Brain microvascular endothelial cell (primary cell): ENCODE measurements around the gene CEBPA.
A peak's percentile ranks its signal among the peaks of the same experiment; 100 is the strongest.

ENCODE experiments used
- DNase-seq: peaks from one replicate; pipeline ENCODE4 v3.0.0-alpha.2; 2020
- H3K27ac ChIP-seq: fragments of 250-450 bp; sonication (Bioruptor Pico); 2 replicates; pipeline ENCODE4 v1.5.1; 2020; ENCODE audit warnings: mild to moderate bottlenecking, moderate library complexity
- H3K27me3 ChIP-seq: fragments of 250-450 bp; sonication (Bioruptor Pico); replicated peaks from 2 replicates; pipeline ENCODE4 v1.5.1; 2020; ENCODE audit warnings: mild to moderate bottlenecking
- H3K36me3 ChIP-seq: fragments of 250-450 bp; sonication (Bioruptor Pico); replicated peaks from 2 replicates; pipeline ENCODE4 v1.5.1; 2020; ENCODE audit warnings: mild to moderate bottlenecking
- H3K4me3 ChIP-seq: 2 replicates; pipeline ENCODE4 v1.5.1; 2011; ENCODE audit warnings: low read depth, mild to moderate bottlenecking, control low read depth, low read length, moderate library complexity
- in situ Hi-C: cut with HindIII; loops from 2 replicates; pipeline ENCODE4 v1.10.0; 2017; ENCODE audit warnings: low sequenced_read_pairs, low pct_ligation_motif_present
- TF ChIP-seq, protein P1 (sequence below): IDR thresholded peaks from 2 replicates; pipeline ENCODE4 v1.5.1; 2011; ENCODE audit warnings: low read depth, mild to moderate bottlenecking, moderate library complexity, low read length, control low read depth, inconsistent platforms; ENCODE audit errors: missing control alignments

CEBPA gene

DNA sequence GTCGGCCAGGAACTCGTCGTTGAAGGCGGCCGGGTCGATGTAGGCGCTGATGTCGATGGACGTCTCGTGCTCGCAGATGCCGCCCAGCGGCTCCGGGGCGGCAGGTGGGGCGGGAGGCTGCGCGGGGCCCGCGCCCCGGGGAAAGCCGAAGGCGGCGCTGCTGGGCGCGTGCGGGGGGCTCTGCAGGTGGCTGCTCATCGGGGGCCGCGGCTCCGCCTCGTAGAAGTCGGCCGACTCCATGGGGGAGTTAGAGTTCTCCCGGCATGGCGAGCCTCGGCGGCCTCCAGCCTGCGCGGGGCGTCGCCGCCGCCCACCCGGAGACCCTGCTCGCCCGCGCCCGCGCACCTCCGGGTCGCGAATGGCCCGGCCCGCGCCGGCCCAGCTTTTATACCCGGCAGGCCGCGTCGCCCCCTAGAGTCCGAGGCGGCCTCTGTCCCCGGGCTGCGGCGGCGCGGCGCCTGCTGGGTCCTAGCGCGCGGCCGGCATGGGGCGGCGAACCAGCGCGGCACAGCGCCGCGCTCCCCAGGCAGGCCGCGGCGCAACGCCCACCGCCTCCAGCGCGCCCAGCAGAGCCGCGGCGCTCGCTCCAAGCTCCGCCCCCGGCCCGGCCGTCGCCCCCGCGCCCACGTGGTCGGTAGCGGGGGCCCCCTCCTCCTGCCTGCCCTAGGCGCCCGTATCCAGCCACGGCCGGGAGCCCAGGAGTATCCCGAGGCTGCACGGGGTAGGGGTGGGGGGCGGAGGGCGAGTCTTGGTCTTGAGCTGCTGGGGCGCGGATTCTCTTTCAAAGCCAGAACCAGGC, at the start of gene CEBPA:
CEBPA (minus strand) TSS at position 360 of the 799 bp plus-strand sequence; CDS start at position 240, 120 bp downstream.
- TF ChIP-seq, protein P1, sequence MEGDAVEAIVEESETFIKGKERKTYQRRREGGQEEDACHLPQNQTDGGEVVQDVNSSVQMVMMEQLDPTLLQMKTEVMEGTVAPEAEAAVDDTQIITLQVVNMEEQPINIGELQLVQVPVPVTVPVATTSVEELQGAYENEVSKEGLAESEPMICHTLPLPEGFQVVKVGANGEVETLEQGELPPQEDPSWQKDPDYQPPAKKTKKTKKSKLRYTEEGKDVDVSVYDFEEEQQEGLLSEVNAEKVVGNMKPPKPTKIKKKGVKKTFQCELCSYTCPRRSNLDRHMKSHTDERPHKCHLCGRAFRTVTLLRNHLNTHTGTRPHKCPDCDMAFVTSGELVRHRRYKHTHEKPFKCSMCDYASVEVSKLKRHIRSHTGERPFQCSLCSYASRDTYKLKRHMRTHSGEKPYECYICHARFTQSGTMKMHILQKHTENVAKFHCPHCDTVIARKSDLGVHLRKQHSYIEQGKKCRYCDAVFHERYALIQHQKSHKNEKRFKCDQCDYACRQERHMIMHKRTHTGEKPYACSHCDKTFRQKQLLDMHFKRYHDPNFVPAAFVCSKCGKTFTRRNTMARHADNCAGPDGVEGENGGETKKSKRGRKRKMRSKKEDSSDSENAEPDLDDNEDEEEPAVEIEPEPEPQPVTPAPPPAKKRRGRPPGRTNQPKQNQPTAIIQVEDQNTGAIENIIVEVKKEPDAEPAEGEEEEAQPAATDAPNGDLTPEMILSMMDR: peak; percentile 39
- Histone ChIP-seq H3K36me3 (no peaks in the 10 kb centered on the region), H3K27me3 (peaks cover 50% of the 10 kb centered on the region), H3K27ac (no peak within 1 kb of the TSS), H3K4me3 (peak within 1 kb of the TSS; percentile 62)
- DNase-seq: peak; percentile 35
- in situ Hi-C loops: no loop called here

DNA sequence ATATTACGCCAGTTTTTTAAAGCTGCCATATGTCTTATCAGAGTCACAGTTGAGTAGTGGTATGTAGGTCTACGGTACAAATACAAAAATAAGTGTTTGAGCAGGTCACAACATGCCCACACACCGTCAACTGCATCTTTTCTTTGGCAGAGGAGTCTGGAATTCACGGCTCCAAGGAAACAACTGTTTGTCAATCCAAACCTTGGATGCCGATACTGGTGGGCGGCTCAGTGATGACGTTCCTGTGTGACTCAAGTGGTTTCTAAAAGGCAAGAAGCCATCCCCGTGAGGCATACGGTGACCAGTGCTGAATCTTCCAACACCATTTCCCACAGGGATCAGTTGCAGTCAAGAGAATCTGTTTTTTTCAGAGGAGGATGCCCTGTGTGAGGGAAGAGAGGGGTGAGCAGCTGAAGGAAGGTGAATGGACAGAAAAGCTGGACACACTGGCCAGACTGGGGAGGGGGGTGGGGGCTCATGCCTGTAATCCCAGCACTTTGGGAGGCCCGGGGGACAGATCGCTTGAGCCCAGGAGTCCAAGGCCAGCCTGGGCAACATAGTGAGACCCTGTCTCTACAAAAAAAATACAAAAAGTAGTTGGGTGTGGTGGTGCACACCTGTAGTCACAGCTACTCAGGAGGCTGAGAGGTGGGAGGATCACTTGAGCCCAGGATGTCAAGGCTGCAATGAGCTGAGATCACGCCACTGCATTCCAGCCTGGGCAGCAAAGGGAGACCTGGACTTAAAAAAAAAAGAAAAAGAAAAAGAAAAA, 48.4 kb upstream of the CEBPA start:
- in situ Hi-C loops: no loop called here
- TF ChIP-seq, protein P1: no peak
- Histone ChIP-seq H3K27ac (no peak overlapping the region), H3K36me3 (no peaks in the 10 kb centered on the region), H3K4me3 (no peak overlapping the region), H3K27me3 (peaks cover 3% of the 10 kb centered on the region)
- DNase-seq: peak; percentile 59

DNA sequence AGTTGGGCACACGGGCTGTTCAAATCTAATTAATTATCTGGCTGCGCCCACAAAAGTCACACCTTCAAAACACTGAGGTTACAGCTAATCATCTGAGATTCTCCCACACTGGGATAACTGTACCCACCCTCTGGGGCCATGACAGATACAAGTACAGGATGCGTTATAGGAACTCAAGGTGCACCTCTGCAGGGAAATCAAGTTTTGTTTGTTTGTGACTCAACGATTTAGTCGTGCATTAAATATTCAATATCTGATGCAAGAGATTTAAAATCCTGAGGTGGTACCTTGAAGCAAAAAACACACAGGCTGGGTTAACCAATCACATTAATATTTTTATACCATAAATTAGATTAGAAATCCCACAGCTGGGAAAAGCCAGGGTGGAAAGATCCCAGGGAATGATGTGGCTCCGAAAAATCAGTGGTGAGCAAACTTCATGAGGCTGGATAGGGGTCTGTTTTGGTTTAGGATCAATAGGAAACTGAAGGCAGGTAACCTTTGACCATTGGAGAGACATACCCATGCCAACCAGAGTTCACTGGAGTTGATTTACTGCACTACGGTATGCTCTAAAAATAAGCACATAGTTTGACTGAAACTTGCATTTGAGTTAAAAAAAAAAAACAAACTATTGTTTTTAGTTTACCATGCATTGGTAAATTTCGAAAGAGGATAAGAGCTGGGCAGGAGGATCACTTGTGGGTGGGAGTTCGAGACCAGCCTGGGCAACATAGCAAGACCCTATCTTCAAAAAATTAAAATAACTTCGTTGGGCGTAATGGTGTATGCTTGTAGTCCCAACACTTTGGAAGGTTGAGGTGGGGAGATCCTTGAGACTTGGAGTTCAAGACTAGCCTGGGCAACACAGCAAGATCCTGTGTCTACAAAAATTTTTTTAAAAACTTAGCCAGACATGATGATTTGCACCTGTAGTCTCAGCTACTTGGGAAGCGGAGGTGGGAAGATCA, 47.3 kb upstream of the CEBPA start:
- no peak overlapping the region for H3K4me3 ChIP-seq
- TF ChIP-seq, protein P1: no peak
- H3K27ac ChIP-seq: no peak overlapping the region
- in situ Hi-C loops: no loop called here
- DNase-seq: no peak
- peaks cover 3% of the 10 kb centered on the region for H3K27me3 ChIP-seq
- no peaks in the 10 kb centered on the region for H3K36me3 ChIP-seq

DNA sequence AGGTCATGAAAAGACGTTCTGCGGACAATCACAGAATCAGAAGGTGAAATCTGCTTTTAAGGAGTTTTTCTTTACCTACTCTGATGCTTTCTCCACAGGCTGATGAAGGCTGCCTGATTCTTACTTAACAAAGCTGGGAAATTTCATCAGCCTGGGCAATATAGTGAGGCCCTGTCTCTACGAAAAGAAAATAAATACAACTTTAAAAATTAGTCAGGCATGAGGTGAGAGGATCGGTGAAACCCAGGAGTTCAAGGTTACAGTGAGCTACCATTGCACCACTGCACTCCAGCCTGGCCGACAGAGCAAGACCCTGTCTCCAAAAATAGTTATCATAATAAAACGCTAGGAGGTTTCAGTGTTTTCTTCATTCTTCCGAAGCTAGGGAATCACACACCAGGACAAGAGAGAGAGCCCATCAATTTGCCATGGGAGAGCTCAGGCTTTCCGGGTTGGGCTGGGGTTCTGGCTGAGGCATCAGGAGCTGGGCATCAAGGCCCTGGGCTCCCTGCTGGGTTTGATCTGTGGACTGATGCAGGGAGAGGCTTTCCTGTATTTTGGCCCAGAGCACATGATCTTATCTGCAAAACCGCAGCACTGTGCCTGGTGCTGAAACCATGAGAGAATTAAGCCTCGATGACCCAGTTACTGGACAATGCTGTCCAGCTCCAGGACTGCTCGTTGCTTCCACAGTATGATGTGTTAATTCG, 46.1 kb upstream of the CEBPA start:
- Histone ChIP-seq H3K36me3 (no peaks in the 10 kb centered on the region), H3K27ac (no peak overlapping the region), H3K4me3 (no peak overlapping the region), H3K27me3 (peaks cover 3% of the 10 kb centered on the region)
- DNase-seq: no peak
- in situ Hi-C loops: no loop called here
- TF ChIP-seq, protein P1: no peak

GRCh38 chr19:33347300-33347699, 45.0 kb upstream of the CEBPA start:
- no peak overlapping the region for H3K4me3 ChIP-seq
- in situ Hi-C loops: no loop called here
- no peaks in the 10 kb centered on the region for H3K36me3 ChIP-seq
- TF ChIP-seq, protein P1: no peak
- peaks cover 3% of the 10 kb centered on the region for H3K27me3 ChIP-seq
- DNase-seq: no peak
- H3K27ac ChIP-seq: no peak overlapping the region
